Lower lobe of right lung (tissue), 2 donors: Measurements from ENCODE around the gene SP1. TPM values are rescaled to one million over a fixed set of nuclear protein-coding genes. Genes with fewer than 3 reads are reported as not detected.
"Not testable (repeated sequence)": the region's sequence is repeated elsewhere in the genome, so short reads cannot be mapped to it uniquely, and the experiment has no call there.

ENCODE experiments used
- ATAC-seq, 2 donors: fragments of 200-7000 bp; cut with Tn5 transposase; one replicate each; pipeline ENCODE4 v1.9.1; 2020 to 2022; ENCODE audit warnings: mild to moderate bottlenecking in 2 of 2, moderate library complexity in 2 of 2
- DNase-seq: peaks from one replicate; pipeline ENCODE4 v3.0.0-alpha.2; 2020
- H3K27ac ChIP-seq: fragments of 200-600 bp; one replicate; pipeline ENCODE4 v1.8.0; 2022
- H3K27me3 ChIP-seq: fragments of 200-600 bp; one replicate; pipeline ENCODE4 v1.8.0; 2022; ENCODE audit warnings: low read depth
- H3K36me3 ChIP-seq: fragments of 200-600 bp; one replicate; pipeline ENCODE4 v1.8.0; 2022; ENCODE audit warnings: mild to moderate bottlenecking
- H3K4me1 ChIP-seq: fragments of 200-600 bp; one replicate; pipeline ENCODE4 v1.8.0; 2022
- H3K4me3 ChIP-seq: fragments of 200-600 bp; one replicate; pipeline ENCODE4 v1.8.0; 2022; ENCODE audit warnings: mild to moderate bottlenecking
- H3K9me3 ChIP-seq: fragments of 200-600 bp; one replicate; pipeline ENCODE4 v1.8.0; 2022
- CTCF ChIP-seq: fragments of 200-600 bp; IDR thresholded peaks from one replicate; pipeline ENCODE4 v1.8.0; 2022; ENCODE audit warnings: antibody characterized with exemption, mild to moderate bottlenecking
- intact Hi-C: fragments of 100-400 bp; cut with DNase I; formaldehyde crosslinking; loops from one replicate; pipeline ENCODE4 v1.11.0; 2022
- total RNA-seq: library from RNA; stranded (reverse); fragmentation: NEBNext Ultra II Directional; extraction: Animal tissue kit (Norgen Biotek cat#: 25700); gene quantifications from one replicate; pipeline ENCODE4 v1.2.1, GENCODE V29; 2021
- donor health status: DM: no; HTN: yes; CAD: no; lungs with severe emphysema.

SP1 gene
- total RNA-seq, 1 donor from 2014 or later, result 91.1 TPM

GRCh38 chr12:53379389-53380103 lies 430 bp upstream of the SP1 start:
- DNase-seq, result peak; percentile 98
- TF ChIP-seq CTCF, result no peak
- peak overlapping the region; percentile 96 for H3K27ac ChIP-seq
- peaks cover 35% of the 10 kb centered on the region for H3K36me3 ChIP-seq
- H3K4me3 ChIP-seq, result peak overlapping the region; percentile 65
- H3K27me3 ChIP-seq, result no peaks in the 10 kb centered on the region
- intact Hi-C loops, result no loop called here
- H3K9me3 ChIP-seq, result no peaks in the 10 kb centered on the region
- ATAC-seq, result peak; percentile 89 to 94
- H3K4me1 ChIP-seq, result peaks cover 46% of the 10 kb centered on the region

GRCh38 chr12:53380794-53381730 lies 1.1 kb downstream of the SP1 start:
- peak overlapping the region; percentile 91 for H3K27ac ChIP-seq
- intact Hi-C loops, result no loop called here
- ATAC-seq (no peak), DNase-seq (peak; percentile 47)
- H3K27me3 ChIP-seq, result no peaks in the 10 kb centered on the region
- TF ChIP-seq CTCF, result no peak
- peak overlapping the region; percentile 61 for H3K4me3 ChIP-seq
- H3K36me3 ChIP-seq, result peaks cover 50% of the 10 kb centered on the region
- peaks cover 61% of the 10 kb centered on the region for H3K4me1 ChIP-seq
- H3K9me3 ChIP-seq, result no peaks in the 10 kb centered on the region

GRCh38 chr12:53381731-53382630 lies 2.0 kb downstream of the SP1 start:
- peak; percentile 44 for TF ChIP-seq CTCF
- DNase-seq (peak; percentile 65), ATAC-seq (no peak)
- peaks cover 56% of the 10 kb centered on the region for H3K36me3 ChIP-seq
- H3K27me3 ChIP-seq, result no peaks in the 10 kb centered on the region
- intact Hi-C loops, result no loop called here
- H3K4me1 ChIP-seq, result peaks cover 70% of the 10 kb centered on the region
- H3K4me3 ChIP-seq, result peak overlapping the region; percentile 61
- peak overlapping the region; percentile 91 for H3K27ac ChIP-seq
- H3K9me3 ChIP-seq, result no peaks in the 10 kb centered on the region

- Histone ChIP-seq H3K9me3 (no peaks in the 10 kb centered on the region), H3K4me1 (peaks cover 83% of the 10 kb centered on the region), H3K27ac (no peak overlapping the region), H3K36me3 (peaks cover 69% of the 10 kb centered on the region), H3K4me3 (peak overlapping the region; percentile 61), H3K27me3 (no peaks in the 10 kb centered on the region)
- DNase-seq, result no peak
- no peak for ATAC-seq
- TF ChIP-seq CTCF, result no peak
- intact Hi-C loops, result no loop called here
These were observed 3.3 kb downstream of the SP1 start for GRCh38 chr12:53383258-53383657.

GRCh38 chr12:53386381-53386780 lies 6.4 kb downstream of the SP1 start:
- intact Hi-C loops, H3K27ac ChIP-seq, H3K27me3 ChIP-seq, H3K9me3 ChIP-seq, ATAC-seq: not testable (repeated sequence)
- Histone ChIP-seq H3K36me3 (peaks cover 85% of the 10 kb centered on the region), H3K4me3 (peak overlapping the region; percentile 26), H3K4me1 (peaks cover 100% of the 10 kb centered on the region)
- DNase-seq, result peak; percentile 2
